ENCODE measurements around the gene DSCAML1.

Gene DSCAML1

DNA sequence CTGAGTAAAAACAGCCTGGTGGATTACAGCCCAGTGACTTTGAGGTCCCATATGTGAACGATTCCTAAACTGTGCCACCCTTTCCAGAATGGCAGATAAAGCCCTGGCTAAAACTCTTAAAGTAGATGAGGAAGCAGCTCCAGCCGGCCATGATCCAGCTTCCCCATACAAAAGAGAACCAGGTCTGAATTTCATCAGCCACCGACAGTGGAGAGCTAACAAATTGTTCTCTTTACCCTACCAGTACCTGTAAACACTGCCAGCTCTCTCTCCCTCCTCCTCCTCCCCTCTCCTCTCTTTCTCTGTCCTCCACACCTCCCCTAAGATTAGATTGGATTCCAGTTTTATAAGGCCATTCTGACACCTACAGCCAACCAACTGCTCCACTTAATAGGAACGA is 176.9 kb downstream of the DSCAML1 start:
- no peak for DNase-seq (ENCODE audit: extremely low read depth in 1 of 2, low read depth in 1 of 2)

GRCh38 chr11:117619661-117620060 is 177.4 kb downstream of the DSCAML1 start:
- no peak for DNase-seq (ENCODE audit: extremely low read depth in 1 of 2, low read depth in 1 of 2)

DNA sequence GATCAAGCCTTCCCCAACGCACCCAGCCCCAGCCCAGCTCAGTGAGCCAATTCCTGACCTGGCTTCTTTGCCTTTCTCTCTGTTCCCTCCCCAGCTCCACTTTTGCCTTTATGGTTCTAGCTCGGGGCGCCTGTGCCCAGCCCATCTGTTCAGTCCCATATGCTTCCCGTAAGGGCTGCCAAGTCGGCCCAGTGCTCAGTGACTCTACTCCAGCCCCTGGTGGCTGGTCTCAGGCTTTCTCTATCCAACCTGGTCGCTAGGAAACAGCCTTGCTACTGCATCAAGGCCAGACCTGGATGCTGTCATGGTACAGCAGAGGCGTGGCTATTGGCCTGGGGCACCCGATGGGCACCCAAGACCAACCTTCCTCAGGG is 178.0 kb downstream of the DSCAML1 start:
- DNase-seq (ENCODE audit: extremely low read depth in 1 of 2, low read depth in 1 of 2), result no peak

DNA sequence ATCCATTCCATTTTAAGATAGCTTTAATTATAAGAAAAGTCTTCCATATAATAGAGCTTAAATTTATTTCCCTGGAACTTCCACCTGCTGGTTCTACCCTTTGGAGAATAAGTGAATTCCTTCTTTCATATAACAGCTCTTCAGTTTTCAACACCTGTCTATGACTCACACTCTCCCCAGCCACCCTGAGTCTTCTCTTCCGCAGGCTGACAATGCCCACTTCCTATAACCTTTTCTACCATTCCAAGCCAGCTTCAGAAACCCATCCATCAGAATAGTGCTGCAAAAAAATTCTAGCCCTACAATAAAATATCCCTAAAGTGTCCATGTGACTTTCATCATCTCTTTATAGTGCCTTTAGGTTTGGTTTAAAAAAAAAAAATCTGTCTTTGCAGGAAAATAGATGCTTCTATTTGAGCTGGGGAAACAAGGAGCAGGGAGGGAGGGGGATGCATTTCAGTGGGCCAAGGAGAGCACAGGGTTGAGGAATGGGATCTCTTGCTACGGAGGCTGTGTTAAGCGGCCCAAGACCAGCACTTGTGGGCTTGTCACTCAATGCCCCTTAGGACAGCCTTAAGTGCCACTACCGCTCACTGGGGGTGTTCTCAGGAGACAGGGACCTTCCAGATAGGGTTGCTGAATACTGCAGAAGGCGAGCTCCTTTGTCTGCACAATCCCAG is 178.6 kb downstream of the DSCAML1 start:
- no peak for DNase-seq (ENCODE audit: extremely low read depth in 1 of 2, low read depth in 1 of 2)

DNA sequence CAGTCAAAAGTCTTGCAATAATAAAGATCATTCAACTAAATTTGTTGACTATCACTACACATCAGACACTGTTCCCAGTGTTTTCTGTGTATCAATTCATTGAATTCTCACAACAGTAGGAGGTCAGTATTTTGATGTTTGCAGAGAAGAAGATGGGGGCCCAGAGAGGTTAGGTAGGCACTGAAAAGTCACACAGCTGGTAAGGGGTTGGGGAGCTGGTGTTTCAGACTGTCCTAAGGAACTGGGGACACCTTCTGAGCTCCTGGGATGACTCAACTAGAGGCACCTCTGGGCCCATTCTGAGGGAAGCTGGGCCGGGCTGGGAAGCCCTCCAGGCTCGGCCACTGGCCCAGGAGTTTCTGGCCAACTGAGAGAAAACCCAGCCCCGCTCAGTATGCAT is 180.0 kb downstream of the DSCAML1 start:
- no peak for DNase-seq (ENCODE audit: extremely low read depth in 1 of 2, low read depth in 1 of 2)

DNA sequence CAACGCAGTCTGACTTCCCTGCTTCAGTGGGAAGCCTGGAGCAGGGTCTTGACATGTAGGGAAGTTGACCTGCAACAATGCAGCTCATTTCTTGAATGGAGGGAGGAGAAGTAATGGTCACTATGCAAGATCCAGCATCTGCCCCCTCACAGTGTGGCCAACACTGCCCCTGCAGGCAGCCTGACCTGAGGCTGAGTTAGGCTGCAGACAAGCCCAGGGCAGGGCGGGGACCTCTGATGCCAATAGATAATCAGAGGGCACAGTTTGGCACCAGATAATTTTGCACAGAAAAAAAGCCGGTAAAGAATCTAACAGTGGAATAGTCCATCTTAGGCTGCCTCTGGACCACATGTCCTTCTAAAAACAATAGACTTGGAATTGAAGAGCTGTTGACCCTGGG is 182.3 kb downstream of the DSCAML1 start:
- DNase-seq (ENCODE audit: extremely low read depth in 1 of 2, low read depth in 1 of 2), result no peak

DNA sequence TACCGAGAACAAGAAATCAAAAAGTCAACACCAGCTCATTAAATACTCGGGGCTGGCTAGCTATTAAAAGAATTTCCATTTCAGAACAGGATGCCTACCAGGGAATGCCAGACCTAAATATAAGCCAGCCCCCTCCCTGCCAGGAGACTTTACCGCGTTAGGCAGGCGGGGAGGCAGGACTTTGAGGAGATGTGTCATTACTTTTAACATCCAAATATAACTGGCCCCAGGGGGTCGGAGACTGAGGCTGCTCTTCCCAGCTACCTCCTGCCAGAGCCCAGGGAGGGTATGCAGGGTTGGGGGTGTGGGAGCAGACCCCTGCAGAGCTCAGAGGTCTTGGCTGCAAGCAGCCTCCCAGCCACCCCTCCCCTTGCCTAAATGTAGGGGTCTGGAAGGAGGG is 183.5 kb downstream of the DSCAML1 start:
- no peak for DNase-seq (ENCODE audit: extremely low read depth in 1 of 2, low read depth in 1 of 2)

GRCh38 chr11:117612177-117612576 is 184.8 kb downstream of the DSCAML1 start:
- no peak for DNase-seq (ENCODE audit: extremely low read depth in 1 of 2, low read depth in 1 of 2)

GRCh38 chr11:117610901-117611300 is 186.1 kb downstream of the DSCAML1 start:
- no peak for DNase-seq (ENCODE audit: extremely low read depth in 1 of 2, low read depth in 1 of 2)

GRCh38 chr11:117610045-117610444 is 187.0 kb downstream of the DSCAML1 start:
- peak in 1 of 2 donors; percentile 7 for DNase-seq (ENCODE audit: extremely low read depth in 1 of 2, low read depth in 1 of 2)

GRCh38 chr11:117607449-117607848 is 189.6 kb downstream of the DSCAML1 start:
- DNase-seq (ENCODE audit: extremely low read depth in 1 of 2, low read depth in 1 of 2), result no peak

GRCh38 chr11:117606790-117607189 is 190.2 kb downstream of the DSCAML1 start:
- DNase-seq (ENCODE audit: extremely low read depth in 1 of 2, low read depth in 1 of 2), result no peak

DNA sequence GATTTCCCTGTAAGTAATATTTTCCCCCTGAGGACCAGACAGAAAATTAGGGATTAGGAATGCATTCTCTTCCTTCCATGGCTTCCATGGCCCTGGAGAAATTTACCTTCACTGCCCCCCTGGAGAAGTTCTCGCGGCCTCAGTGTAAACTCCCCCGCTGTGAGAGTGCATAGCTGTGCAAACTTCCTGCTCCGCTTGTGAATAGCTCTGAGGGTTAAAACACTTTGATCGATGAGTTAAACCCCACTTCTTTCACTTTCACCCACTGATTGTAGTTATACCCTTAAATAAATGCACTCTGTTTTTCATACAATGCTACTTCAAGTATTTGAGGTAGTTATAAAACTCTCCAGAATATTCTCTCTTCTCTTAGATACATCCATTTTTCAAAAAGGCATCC is 190.8 kb downstream of the DSCAML1 start:
- no peak for DNase-seq (ENCODE audit: extremely low read depth in 1 of 2, low read depth in 1 of 2)

DNA sequence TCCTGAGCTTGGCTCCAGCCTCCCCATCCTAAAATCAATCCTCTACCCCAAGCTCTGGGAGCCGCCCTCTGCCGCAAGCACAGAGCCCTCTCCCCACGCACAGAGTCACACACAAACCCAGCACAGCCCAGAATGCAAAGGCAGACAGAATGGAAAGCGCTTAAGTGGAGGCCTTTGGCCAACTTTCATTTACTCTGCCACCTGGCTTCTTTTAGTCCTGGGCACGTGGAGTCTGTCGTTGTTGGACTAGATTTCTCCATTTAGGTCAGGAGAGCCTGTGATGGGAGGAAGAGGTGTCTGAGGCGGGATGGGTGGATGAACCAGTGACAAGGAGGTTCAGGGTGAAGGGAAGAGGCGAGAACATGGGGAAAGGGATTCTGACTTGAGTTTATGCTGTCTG is 191.7 kb downstream of the DSCAML1 start:
- DNase-seq (ENCODE audit: extremely low read depth in 1 of 2, low read depth in 1 of 2), result no peak

- no peak for DNase-seq (ENCODE audit: extremely low read depth in 1 of 2, low read depth in 1 of 2)
These were observed 192.6 kb downstream of the DSCAML1 start for GRCh38 chr11:117604336-117604995.

GRCh38 chr11:117603932-117604331 is 193.1 kb downstream of the DSCAML1 start:
- no peak for DNase-seq (ENCODE audit: extremely low read depth in 1 of 2, low read depth in 1 of 2)

- no peak for DNase-seq (ENCODE audit: extremely low read depth in 1 of 2, low read depth in 1 of 2)
These were observed 195.9 kb downstream of the DSCAML1 start for GRCh38 chr11:117601006-117601708.

DNA sequence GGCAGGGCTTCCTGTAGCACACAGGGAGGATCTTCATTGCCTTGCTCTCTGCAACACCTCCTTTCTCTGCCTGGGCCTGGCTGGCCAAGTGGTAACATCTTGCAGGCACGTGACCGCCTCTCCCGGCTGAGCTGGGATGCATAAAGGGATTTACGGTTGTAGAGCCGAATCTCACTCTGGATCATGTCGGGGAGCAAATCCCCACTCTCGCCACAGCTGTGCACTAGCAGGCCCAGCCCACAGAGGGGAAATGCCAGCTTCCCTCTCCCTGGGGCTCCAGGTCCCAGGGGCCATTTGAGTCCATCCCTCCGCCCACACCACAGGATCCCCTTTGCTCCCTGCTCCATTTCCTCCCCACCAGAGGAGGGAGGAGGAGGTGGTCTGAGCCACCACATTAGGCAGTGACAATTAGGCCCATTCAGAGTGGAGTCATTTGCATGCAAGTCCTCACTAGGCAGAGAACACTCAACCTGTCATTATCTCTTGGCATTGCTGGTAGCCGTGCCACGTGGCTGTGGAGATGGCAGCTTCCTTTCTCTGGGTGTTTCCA is 196.7 kb downstream of the DSCAML1 start:
- no peak for DNase-seq (ENCODE audit: extremely low read depth in 1 of 2, low read depth in 1 of 2)

- DNase-seq (ENCODE audit: extremely low read depth in 1 of 2, low read depth in 1 of 2), result peak in 1 of 2 donors; percentile 13
These were observed 199.9 kb downstream of the DSCAML1 start for GRCh38 chr11:117597071-117597470.

GRCh38 chr11:117595440-117595839 is 201.6 kb downstream of the DSCAML1 start:
- no peak for DNase-seq (ENCODE audit: extremely low read depth in 1 of 2, low read depth in 1 of 2)

DNA sequence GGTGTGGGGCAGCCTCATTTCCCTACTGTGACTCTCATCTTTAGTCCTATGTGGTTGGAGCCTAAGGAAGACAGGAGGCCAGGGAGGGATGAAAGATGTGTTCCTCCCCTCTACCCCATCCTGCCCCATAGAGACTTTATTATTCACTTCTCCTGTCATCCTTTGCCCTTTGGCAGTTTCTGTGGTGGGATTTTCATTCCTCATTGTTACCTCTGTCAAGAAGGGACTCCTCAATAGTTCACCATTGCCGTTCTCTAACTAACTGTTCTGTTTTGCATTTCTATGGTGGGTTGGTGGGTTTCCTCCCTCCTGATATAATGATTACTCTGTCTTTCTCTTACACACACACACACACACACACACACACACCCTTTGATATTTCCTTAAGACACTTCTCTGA is 202.3 kb downstream of the DSCAML1 start:
- DNase-seq (ENCODE audit: extremely low read depth in 1 of 2, low read depth in 1 of 2), result no peak

DNA sequence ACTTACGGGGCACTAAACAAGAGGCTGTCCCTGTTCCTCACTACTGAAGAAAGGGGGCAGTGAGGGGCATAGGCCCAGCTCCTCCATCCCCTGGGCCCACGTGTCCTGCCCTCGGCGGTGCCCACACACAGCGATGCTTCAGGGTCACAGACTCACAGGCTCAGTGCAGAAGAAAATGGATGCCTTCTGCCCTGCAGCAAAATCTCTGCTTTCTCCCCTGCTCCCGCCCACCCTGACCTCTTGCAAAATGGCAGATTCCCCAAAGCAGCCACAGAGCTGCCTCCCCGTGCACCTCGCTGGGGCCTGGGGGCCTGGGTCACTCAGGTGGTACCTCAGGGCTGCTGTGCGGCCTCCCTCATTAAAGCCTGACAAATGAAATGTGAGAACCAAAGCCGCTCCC is 204.0 kb downstream of the DSCAML1 start:
- no peak for DNase-seq (ENCODE audit: extremely low read depth in 1 of 2, low read depth in 1 of 2)
